Activated CD4-positive, alpha-beta memory T cell treated with anti-CD3 and anti-CD28 coated beads, Interleukin-2, amount 10 ng/mL, durations not matched to agents 7 days and 5 days (primary cell): ENCODE measurements around the gene KY. TPM values are rescaled to one million over a fixed set of nuclear protein-coding genes. Genes with fewer than 3 reads are reported as not detected.

Source experiments
- CTCF ChIA-PET: fragments of 350-600 bp; sonication (Branson Sonifier 250); formaldehyde crosslinking; loops from one replicate; lab custom pipeline; 2021; ENCODE audit warnings: antibody characterized with exemption, inconsistent platforms; lab: Charles Lee
- POLR2A ChIA-PET: fragments of 350-600 bp; sonication (Branson Sonifier 250); formaldehyde crosslinking; loops from one replicate; lab custom pipeline; 2021; ENCODE audit warnings: antibody characterized with exemption; lab: Charles Lee
- DNase-seq: peaks from one replicate; pipeline ENCODE4 v3.0.0-alpha.2; 2020
- H3K27ac Mint-ChIP-seq: one replicate; pipeline ENCODE4 v1.8.0; 2021; ENCODE audit warnings: mild to moderate bottlenecking, mixed read lengths
- H3K27me3 Mint-ChIP-seq: one replicate; pipeline ENCODE4 v1.8.0; 2021; ENCODE audit warnings: mixed read lengths
- H3K36me3 Mint-ChIP-seq: one replicate; pipeline ENCODE4 v1.8.0; 2021; ENCODE audit warnings: low read depth, mixed read lengths
- H3K4me1 Mint-ChIP-seq: one replicate; pipeline ENCODE4 v1.8.0; 2021; ENCODE audit warnings: mixed read lengths
- H3K4me3 Mint-ChIP-seq: one replicate; pipeline ENCODE4 v1.8.0; 2021; ENCODE audit warnings: mild to moderate bottlenecking, mixed read lengths
- H3K9me3 Mint-ChIP-seq: one replicate; pipeline ENCODE4 v1.8.0; 2021; ENCODE audit warnings: mixed read lengths
- total RNA-seq, 2 experiments: library from RNA; stranded (reverse); gene quantifications; one replicate each; pipeline ENCODE4 v1.2.3, GENCODE V29; 2021

Gene KY
- total RNA-seq, 2 experiments from 2014 or later, result not detected

- CTCF ChIA-PET, result interaction anchor here (1.4 kb wide), 1 partner anchor 17 kb away, joined by 3 read pairs; no protein-coding TSS in a partner anchor
- no peaks in the 10 kb centered on the region for H3K4me1 Mint-ChIP-seq
- POLR2A ChIA-PET, result no interaction called here
- no peaks in the 10 kb centered on the region for H3K9me3 Mint-ChIP-seq
- H3K4me3 Mint-ChIP-seq, result no peak overlapping the region
- no peaks in the 10 kb centered on the region for H3K36me3 Mint-ChIP-seq
- H3K27ac Mint-ChIP-seq, result no peak overlapping the region
- H3K27me3 Mint-ChIP-seq, result no peaks in the 10 kb centered on the region
- peak; percentile 9 for DNase-seq
Observed at GRCh38 chr3:134617608-134618477, 33.0 kb downstream of the KY start.

GRCh38 chr3:134615743-134616142 is 35.1 kb downstream of the KY start:
- Mint-ChIP-seq H3K36me3 (no peaks in the 10 kb centered on the region), H3K27ac (no peak overlapping the region), H3K4me1 (no peaks in the 10 kb centered on the region), H3K9me3 (no peaks in the 10 kb centered on the region), H3K4me3 (no peak overlapping the region), H3K27me3 (no peaks in the 10 kb centered on the region)
- ChIA-PET POLR2A (no interaction called here), CTCF (interaction anchor here (0.5 kb wide), 1 partner anchor 39 kb away, joined by 3 read pairs; no protein-coding TSS in a partner anchor)
- peak; percentile 4 for DNase-seq

- Mint-ChIP-seq H3K4me3 (no peak overlapping the region), H3K36me3 (no peaks in the 10 kb centered on the region), H3K27ac (no peak overlapping the region), H3K27me3 (no peaks in the 10 kb centered on the region), H3K4me1 (no peaks in the 10 kb centered on the region), H3K9me3 (no peaks in the 10 kb centered on the region)
- POLR2A ChIA-PET, result no interaction called here
- CTCF ChIA-PET, result interaction anchor here (1.3 kb wide), 1 partner anchor 14 kb away, joined by 6 read pairs; no protein-coding TSS in a partner anchor
- no peak for DNase-seq
Observed at GRCh38 chr3:134614955-134615354, 35.9 kb downstream of the KY start.

- no peak for DNase-seq
- no peak overlapping the region for H3K4me3 Mint-ChIP-seq
- ChIA-PET CTCF (no interaction called here), POLR2A (no interaction called here)
- H3K27ac Mint-ChIP-seq, result no peak overlapping the region
- no peaks in the 10 kb centered on the region for H3K4me1 Mint-ChIP-seq
- no peaks in the 10 kb centered on the region for H3K9me3 Mint-ChIP-seq
- no peaks in the 10 kb centered on the region for H3K36me3 Mint-ChIP-seq
- H3K27me3 Mint-ChIP-seq, result no peaks in the 10 kb centered on the region
Observed at GRCh38 chr3:134613006-134613520, 37.8 kb downstream of the KY start.

- no peak overlapping the region for H3K4me3 Mint-ChIP-seq
- peaks cover 3% of the 10 kb centered on the region for H3K27me3 Mint-ChIP-seq
- H3K27ac Mint-ChIP-seq, result no peak overlapping the region
- DNase-seq, result no peak
- ChIA-PET CTCF (no interaction called here), POLR2A (no interaction called here)
- H3K36me3 Mint-ChIP-seq, result no peaks in the 10 kb centered on the region
- H3K4me1 Mint-ChIP-seq, result no peaks in the 10 kb centered on the region
- no peaks in the 10 kb centered on the region for H3K9me3 Mint-ChIP-seq
Observed at GRCh38 chr3:134611516-134611915, 39.3 kb downstream of the KY start.

GRCh38 chr3:134610432-134611385 is 40.1 kb downstream of the KY start:
- H3K36me3 Mint-ChIP-seq, result no peaks in the 10 kb centered on the region
- H3K4me1 Mint-ChIP-seq, result no peaks in the 10 kb centered on the region
- ChIA-PET POLR2A (no interaction called here), CTCF (no interaction called here)
- DNase-seq, result no peak
- H3K27me3 Mint-ChIP-seq, result peaks cover 4% of the 10 kb centered on the region
- H3K9me3 Mint-ChIP-seq, result no peaks in the 10 kb centered on the region
- no peak overlapping the region for H3K27ac Mint-ChIP-seq
- H3K4me3 Mint-ChIP-seq, result no peak overlapping the region

GRCh38 chr3:134609821-134610431 is 40.9 kb downstream of the KY start:
- Mint-ChIP-seq H3K4me1 (no peaks in the 10 kb centered on the region), H3K9me3 (no peaks in the 10 kb centered on the region), H3K27me3 (peaks cover 4% of the 10 kb centered on the region), H3K36me3 (no peaks in the 10 kb centered on the region), H3K4me3 (no peak overlapping the region), H3K27ac (no peak overlapping the region)
- no peak for DNase-seq
- CTCF ChIA-PET, result no interaction called here
- POLR2A ChIA-PET, result no interaction called here

- CTCF ChIA-PET, result no interaction called here
- POLR2A ChIA-PET, result no interaction called here
- Mint-ChIP-seq H3K4me1 (no peaks in the 10 kb centered on the region), H3K36me3 (no peaks in the 10 kb centered on the region), H3K27me3 (peaks cover 4% of the 10 kb centered on the region), H3K4me3 (no peak overlapping the region), H3K27ac (no peak overlapping the region), H3K9me3 (no peaks in the 10 kb centered on the region)
- DNase-seq, result no peak
Observed at GRCh38 chr3:134608771-134609435, 41.9 kb downstream of the KY start.

GRCh38 chr3:134608023-134608770 is 42.6 kb downstream of the KY start:
- H3K27ac Mint-ChIP-seq, result no peak overlapping the region
- no peak for DNase-seq
- ChIA-PET CTCF (no interaction called here), POLR2A (no interaction called here)
- H3K27me3 Mint-ChIP-seq, result peaks cover 4% of the 10 kb centered on the region
- no peak overlapping the region for H3K4me3 Mint-ChIP-seq
- no peaks in the 10 kb centered on the region for H3K36me3 Mint-ChIP-seq
- H3K4me1 Mint-ChIP-seq, result no peaks in the 10 kb centered on the region
- H3K9me3 Mint-ChIP-seq, result no peaks in the 10 kb centered on the region

GRCh38 chr3:134607054-134608022 is 43.5 kb downstream of the KY start:
- Mint-ChIP-seq H3K9me3 (no peaks in the 10 kb centered on the region), H3K4me3 (no peak overlapping the region)

More at GRCh38 chr3:134607054-134608022, 43.5 kb downstream of the KY start:
- ChIA-PET POLR2A (no interaction called here), CTCF (no interaction called here)
- Mint-ChIP-seq H3K36me3 (no peaks in the 10 kb centered on the region), H3K4me1 (no peaks in the 10 kb centered on the region), H3K27ac (no peak overlapping the region), H3K27me3 (peaks cover 4% of the 10 kb centered on the region)
- no peak for DNase-seq
